Psoas muscle (tissue), 8 donors: ENCODE measurements around the gene LHX3. TPM values are rescaled to one million over a fixed set of nuclear protein-coding genes. Genes with fewer than 3 reads are reported as not detected.
A peak's percentile ranks its signal among the peaks of the same experiment; 100 is the strongest.

Experiments
- ATAC-seq, 4 donors: fragments of 200-7000 bp; cut with Tn5 transposase; one replicate each; pipeline ENCODE4 v1.9.1; 2020; ENCODE audit warnings: moderate library complexity in 3 of 4, mild to moderate bottlenecking in 2 of 4
- DNase-seq, 2 donors: peaks; one replicate each; pipeline ENCODE4 v3.0.0-alpha.2; 2020
- H3K27ac ChIP-seq: fragments of 200-600 bp; one replicate; pipeline ENCODE4 v1.8.0; 2022
- H3K27me3 ChIP-seq, 3 donors: fragments of 200-600 bp in 1 of 3; one replicate each; pipeline versions ENCODE4 v1.6.1 to v1.8.0; 2013 to 2022; ENCODE audit warnings: low read length in 2 of 3, mild to moderate bottlenecking in 2 of 3, moderate library complexity in 1 of 3; ENCODE audit not compliant: insufficient read depth in 3 of 3
- H3K36me3 ChIP-seq, 2 donors: fragments of 200-600 bp in 1 of 2; one replicate each; pipeline versions ENCODE4 v1.6.1 to v1.8.0; 2013 to 2022; ENCODE audit warnings: low read depth in 1 of 2, mild to moderate bottlenecking in 1 of 2, moderate library complexity in 1 of 2; ENCODE audit not compliant: insufficient read depth in 1 of 2
- H3K4me1 ChIP-seq: fragments of 200-600 bp; one replicate; pipeline ENCODE4 v1.8.0; 2022
- H3K4me3 ChIP-seq: fragments of 200-600 bp; one replicate; pipeline ENCODE4 v1.8.0; 2022; ENCODE audit warnings: mild to moderate bottlenecking
- H3K9me3 ChIP-seq: fragments of 200-600 bp; one replicate; pipeline ENCODE4 v1.8.0; 2022
- CTCF ChIP-seq: fragments of 200-600 bp; IDR thresholded peaks from one replicate; pipeline ENCODE4 v1.8.0; 2022; ENCODE audit warnings: antibody characterized with exemption
- WGBS, 3 donors: extraction: QIAGEN DNeasy Blood & Tissue Kit; methylation state at CpG; one replicate each; pipeline versions ENCODE4 v1.1.6 to v1.1.7; 2013; 5-methylcytosine and 5-hydroxymethylcytosine counted together
- intact Hi-C, 2 donors: fragments of 100-400 bp; cut with DNase I; formaldehyde crosslinking; loops; one replicate each; pipeline versions ENCODE4 v1.11.0 to v1.14.2; 2022
- polyA plus RNA-seq, 3 donors: library from polyadenylated mRNA; stranded (reverse); fragments of 200-250 nt; gene quantifications; one replicate each; pipeline ENCODE4 v1.2.3, GENCODE V29; 2013
- total RNA-seq, 4 donors: library from RNA; stranded (reverse); fragmentation: NEBNext Ultra II Directional in 2 of 4; extraction: Animal tissue kit (Norgen Biotek cat#: 25700) in 2 of 4; gene quantifications; one replicate each; pipeline versions ENCODE4 v1.2.1 to v1.2.4, GENCODE V29; 2021 to 2023
- donor health status: healthy with polysubstance abuse.
- donor health status: DM: no; HTN: no; CAD: no; lungs with moderate emphysema.
- donor health status: Bipolar disorder and iron deficiency.
- donor health status: healthy.
- donor health status: DM: yes; HTN: yes; CAD: no.
- donor health status: DM: no; HTN: no; CAD: no.
- donor health status: DM: no; HTN: no; CAD: no.
- donor health status: DM: yes; HTN: yes; CAD: no.

Gene LHX3
- total and polyA plus RNA-seq, 7 donors = not detected

- H3K27me3 ChIP-seq = peaks cover 0 to 7% (median 0%) of the 10 kb centered on the region in 3 donors
- H3K4me1 ChIP-seq = peaks cover 11% of the 10 kb centered on the region
- 83 to 86% (median 85%) methylated on average over 24 of the region's 24 CpGs for WGBS, 3 donors
- DNase-seq (no peak), ATAC-seq (no peak)
- H3K27ac ChIP-seq = no peak overlapping the region
- no peaks in the 10 kb centered on the region for H3K9me3 ChIP-seq
- H3K36me3 ChIP-seq = no peaks in the 10 kb centered on the region
- no peak for TF ChIP-seq CTCF
- no peak overlapping the region for H3K4me3 ChIP-seq
- intact Hi-C loops = no loop called here
Measured at GRCh38 chr9:136247947-136248637, 43.2 kb upstream of the LHX3 start.

- Histone ChIP-seq H3K4me1 (peaks cover 11% of the 10 kb centered on the region), H3K4me3 (no peak overlapping the region), H3K9me3 (no peaks in the 10 kb centered on the region), H3K27ac (no peak overlapping the region), H3K27me3 (peaks cover 0 to 2% (median 0%) of the 10 kb centered on the region in 3 donors), H3K36me3 (no peaks in the 10 kb centered on the region)
- ATAC-seq (no peak), DNase-seq (no peak)
- TF ChIP-seq CTCF = no peak
- WGBS, 3 donors = 60 to 66% (median 64%) methylated on average over 8 to 9 of the region's 9 CpGs
- intact Hi-C loops = no loop called here
Measured at GRCh38 chr9:136247551-136247916, 42.6 kb upstream of the LHX3 start.

GRCh38 chr9:136246849-136247550 lies 42.1 kb upstream of the LHX3 start:
- intact Hi-C loops = no loop called here
- Histone ChIP-seq H3K36me3 (no peaks in the 10 kb centered on the region), H3K4me1 (peaks cover 11% of the 10 kb centered on the region), H3K9me3 (no peaks in the 10 kb centered on the region), H3K27ac (no peak overlapping the region), H3K4me3 (no peak overlapping the region), H3K27me3 (no peaks in the 10 kb centered on the region)
- WGBS, 3 donors = 68 to 78% (median 72%) methylated on average over 26 of the region's 26 CpGs
- ATAC-seq = no peak
- no peak for TF ChIP-seq CTCF
- DNase-seq = no peak

- Histone ChIP-seq H3K9me3 (no peaks in the 10 kb centered on the region), H3K27me3 (no peaks in the 10 kb centered on the region), H3K27ac (no peak within 1 kb of the TSS), H3K4me1 (peaks cover 12% of the 10 kb centered on the region), H3K4me3 (peak within 1 kb of the TSS; percentile 88), H3K36me3 (no peaks in the 10 kb centered on the region)
- WGBS, 3 donors = 0 to 4% (median 1%) methylated on average over 20 to 112 of the region's 112 CpGs
- ATAC-seq (peak; percentile 91 to 97 (median 93)), DNase-seq (peak; percentile 85 to 92)
- TF ChIP-seq CTCF = no peak
- intact Hi-C loops = no loop called here
Measured at GRCh38 chr9:136245219-136246150, 40.6 kb upstream of the LHX3 start, which contains the start of gene QSOX2. Gene QSOX2, minus strand, starts transcription at chr9:136245812. Its CDS starts 9 bp downstream, at chr9:136245803.
